Spleen (tissue), 11 donors: ENCODE data around the gene TRIM66. TPM values are rescaled to one million over a fixed set of nuclear protein-coding genes. Genes with fewer than 3 reads are reported as not detected.
A peak's percentile ranks its signal among the peaks of the same experiment; 100 is the strongest.

Experiments used
- DNase-seq: peaks from one replicate; pipeline ENCODE4 v3.0.0-alpha.2; 2020
- H3K27ac ChIP-seq, 8 donors: fragments of 200-600 bp; sonication (generic) in 7 of 8; 1 replicate in 4 of 8; 2 replicates in 4 of 8; pipeline versions ENCODE4 v1.5.0 to v1.8.0; 2016 to 2021; ENCODE audit warnings: inconsistent platforms in 4 of 8, mild to moderate bottlenecking in 4 of 8, moderate library complexity in 1 of 8
- H3K27me3 ChIP-seq, 7 donors: fragments of 200-600 bp; sonication (generic) in 6 of 7; replicated peaks in 1 of 7; 1 replicate in 4 of 7; 2 replicates in 3 of 7; pipeline versions ENCODE4 v1.5.0 to v1.8.0; 2016 to 2021; ENCODE audit warnings: inconsistent platforms in 3 of 7, mild to moderate bottlenecking in 1 of 7
- H3K36me3 ChIP-seq, 6 donors: fragments of 200-600 bp; sonication (generic) in 5 of 6; 1 replicate in 4 of 6; 2 replicates in 2 of 6; pipeline versions ENCODE4 v1.5.0 to v1.8.0; 2016 to 2021; ENCODE audit warnings: inconsistent platforms in 2 of 6
- H3K4me1 ChIP-seq, 6 donors: fragments of 200-600 bp; sonication (generic) in 5 of 6; 1 replicate in 3 of 6; 2 replicates in 3 of 6; pipeline versions ENCODE4 v1.5.0 to v1.8.0; 2016 to 2021; ENCODE audit warnings: inconsistent platforms in 3 of 6
- H3K4me3 ChIP-seq, 8 donors: fragments of 200-600 bp; sonication (generic) in 7 of 8; 1 replicate in 4 of 8; 2 replicates in 4 of 8; pipeline versions ENCODE4 v1.5.0 to v1.8.0; 2016 to 2021; ENCODE audit warnings: inconsistent platforms in 4 of 8, mild to moderate bottlenecking in 4 of 8, moderate library complexity in 2 of 8
- H3K9me3 ChIP-seq, 8 donors: fragments of 200-600 bp; sonication (generic) in 7 of 8; 1 replicate in 4 of 8; 2 replicates in 4 of 8; pipeline versions ENCODE4 v1.5.0 to v1.8.0; 2016 to 2021; ENCODE audit warnings: inconsistent platforms in 4 of 8
- CTCF ChIP-seq, 11 experiments: fragments of 200-600 bp in 7 of 11; fragments of 450-650 bp in 4 of 11; sonication (generic) in 4 of 11; IDR thresholded peaks in 8 of 11; conservative IDR thresholded peaks in 3 of 11; 1 replicate in 7 of 11; 2 replicates in 4 of 11; pipeline versions ENCODE4 v1.4.0 to v1.8.0; 2016 to 2021; ENCODE audit warnings: antibody characterized with exemption in 11 of 11, inconsistent platforms in 4 of 11, mild to moderate bottlenecking in 1 of 11
- POLR2A ChIP-seq, 3 donors: fragments of 450-650 bp; IDR thresholded peaks; one replicate each; pipeline ENCODE4 v1.5.1; 2017; ENCODE audit warnings: antibody characterized with exemption in 3 of 3, mild to moderate bottlenecking in 1 of 3
- POLR2AphosphoS5 ChIP-seq, 3 donors: sonication (generic); formaldehyde crosslinking; IDR thresholded peaks; one replicate each; pipeline ENCODE4 v1.5.1; 2017; ENCODE audit warnings: antibody characterized with exemption in 3 of 3
- WGBS, 5 donors: extraction: QIAGEN DNeasy Blood & Tissue Kit in 3 of 5; methylation state at CpG; one replicate each; pipeline versions ENCODE4 v1.1.5 to v1.1.7; 2013 to 2018; 5-methylcytosine and 5-hydroxymethylcytosine counted together
- intact Hi-C: fragments of 100-400 bp; cut with DNase I; formaldehyde crosslinking; loops from one replicate; pipeline ENCODE4 v1.15.0; 2023; ENCODE audit warnings: low total_unique reads
- polyA plus RNA-seq, 3 donors: library from polyadenylated mRNA; stranded (reverse); fragments of 200-250 nt; gene quantifications; one replicate each; pipeline ENCODE4 v1.2.1, GENCODE V29; 2013
- total RNA-seq, 7 donors: library from RNA; depleted of rRNA in 3 of 7; stranded (reverse); fragments of >200 nt in 3 of 7; fragmentation: NEBNext Ultra II Directional in 4 of 7; extraction: Animal tissue kit (Norgen Biotek cat#: 25700) in 4 of 7; gene quantifications; one replicate each; pipeline versions ENCODE4 v1.1.0 to v1.2.1, GENCODE V29; 2016 to 2021
- donor health status: healthy with polysubstance abuse.
- donor health status: DM: no; HTN: no; CAD: no; lungs with moderate emphysema.
- donor health status: DM: no; HTN: no; CAD: no.
- donor health status: Bipolar disorder and iron deficiency.
- donor health status: healthy.
- donor health status: DM: no; HTN: no; CAD: no.
- donor health status: DM: yes; HTN: yes; CAD: no.

TRIM66 gene
- total and polyA plus RNA-seq, 10 donors, result 0.86 to 22.8 (median 10.3) TPM

GRCh38 chr11:8704136-8704535, 21.7 kb upstream of the TRIM66 start:
- peak overlapping the region in 4 of 8 donors; percentile 14 to 41 (median 24) for H3K27ac ChIP-seq

GRCh38 chr11:8702598-8702915, 20.1 kb upstream of the TRIM66 start:
- H3K4me3 ChIP-seq, result no peak overlapping the region
- H3K27ac ChIP-seq, result peak overlapping the region in 2 of 8 donors; percentile 10 to 41
- H3K4me1 ChIP-seq, result peaks cover 9 to 52% (median 21%) of the 10 kb centered on the region in 6 donors
- TF ChIP-seq CTCF (IDR thresholded peaks at IDR 0.05 in 8 of 11, conservative IDR thresholded peaks at IDR 0.05 in 3 of 11) (no peak), POLR2A (IDR thresholded peaks at IDR 0.05) (no peak), POLR2AphosphoS5 (IDR thresholded peaks at IDR 0.05) (no peak)
- peaks cover 0 to 76% (median 19%) of the 10 kb centered on the region in 6 donors for H3K36me3 ChIP-seq
- no peaks in the 10 kb centered on the region for H3K9me3 ChIP-seq
- no peaks in the 10 kb centered on the region for H3K27me3 ChIP-seq
- 92 to 97% (median 94%) methylated on average over 14 of the region's 14 CpGs for WGBS, 5 donors
- no peak for DNase-seq
- intact Hi-C loops, result no loop called here

More at GRCh38 chr11:8704136-8704535, 21.7 kb upstream of the TRIM66 start:
- Histone ChIP-seq H3K9me3 (no peaks in the 10 kb centered on the region), H3K4me3 (no peak overlapping the region), H3K27me3 (no peaks in the 10 kb centered on the region), H3K4me1 (peaks cover 9 to 43% (median 21%) of the 10 kb centered on the region in 6 donors), H3K36me3 (peaks cover 0 to 73% (median 17%) of the 10 kb centered on the region in 6 donors)
- TF ChIP-seq POLR2A (IDR thresholded peaks at IDR 0.05) (no peak), POLR2AphosphoS5 (IDR thresholded peaks at IDR 0.05) (no peak), CTCF (IDR thresholded peaks at IDR 0.05 in 8 of 11, conservative IDR thresholded peaks at IDR 0.05 in 3 of 11) (no peak)
- intact Hi-C loops, result no loop called here
- WGBS, 5 donors, result 60 to 84% (median 78%) methylated on average over 2 of the region's 2 CpGs
- no peak for DNase-seq

- intact Hi-C loops, result no loop called here
- peak; percentile 41 for DNase-seq
- Histone ChIP-seq H3K27me3 (no peaks in the 10 kb centered on the region), H3K4me1 (peaks cover 9 to 56% (median 21%) of the 10 kb centered on the region in 6 donors), H3K27ac (peak overlapping the region in 3 of 8 donors; percentile 10 to 30 (median 15)), H3K4me3 (no peak overlapping the region), H3K36me3 (peaks cover 0 to 76% (median 22%) of the 10 kb centered on the region in 6 donors), H3K9me3 (no peaks in the 10 kb centered on the region)
- TF ChIP-seq POLR2A (IDR thresholded peaks at IDR 0.05), result no peak
- no peak for TF ChIP-seq CTCF (IDR thresholded peaks at IDR 0.05 in 8 of 11, conservative IDR thresholded peaks at IDR 0.05 in 3 of 11)
- TF ChIP-seq POLR2AphosphoS5 (IDR thresholded peaks at IDR 0.05), result no peak
- 90 to 94% (median 92%) methylated on average over 10 of the region's 10 CpGs for WGBS, 5 donors
Observed at GRCh38 chr11:8701891-8702597, 19.6 kb upstream of the TRIM66 start.

- WGBS, 5 donors, result 12 to 32% (median 17%) methylated on average over 3 of the region's 3 CpGs
- H3K27me3 ChIP-seq, result no peaks in the 10 kb centered on the region
- no peak for DNase-seq
- H3K27ac ChIP-seq, result peak overlapping the region in 7 of 8 donors; percentile 45 to 69 (median 61)
- H3K4me1 ChIP-seq, result peaks cover 9 to 53% (median 18%) of the 10 kb centered on the region in 6 donors
- peaks cover 0 to 76% (median 35%) of the 10 kb centered on the region in 6 donors for H3K36me3 ChIP-seq
- intact Hi-C loops, result no loop called here
- TF ChIP-seq CTCF (IDR thresholded peaks at IDR 0.05 in 8 of 11, conservative IDR thresholded peaks at IDR 0.05 in 3 of 11), result no peak
- TF ChIP-seq POLR2A (IDR thresholded peaks at IDR 0.05), result no peak
- peak in 1 of 3 donors; percentile 41 for TF ChIP-seq POLR2AphosphoS5 (IDR thresholded peaks at IDR 0.05)
- H3K9me3 ChIP-seq, result no peaks in the 10 kb centered on the region
- no peak overlapping the region for H3K4me3 ChIP-seq
Observed at GRCh38 chr11:8699903-8700302, 17.4 kb upstream of the TRIM66 start.
